Mesodermal cell (in vitro differentiated cells): ENCODE data around the gene CMIP.
A peak's percentile ranks its signal among the peaks of the same experiment; 100 is the strongest.

Source experiments
- H3K27ac ChIP-seq: 2 replicates; pipeline ENCODE4 v1.7.0; 2013; ENCODE audit warnings: mild to moderate bottlenecking, low read depth, low read length, moderate library complexity; ENCODE audit not compliant: severe bottlenecking
- H3K36me3 ChIP-seq: 2 replicates; pipeline ENCODE4 v1.7.1; 2013; ENCODE audit warnings: mild to moderate bottlenecking, low read length, moderate library complexity; ENCODE audit not compliant: control insufficient read depth, insufficient read depth
- H3K4me1 ChIP-seq: one replicate; pipeline ENCODE4 v1.7.1; 2013; ENCODE audit warnings: mild to moderate bottlenecking, low read length; ENCODE audit not compliant: insufficient read depth, control insufficient read depth, poor library complexity, severe bottlenecking
- H3K4me3 ChIP-seq: 2 replicates; pipeline ENCODE4 v1.7.0; 2013; ENCODE audit warnings: low read length, control low read depth, mild to moderate bottlenecking; ENCODE audit not compliant: insufficient read depth, poor library complexity, severe bottlenecking; ENCODE audit errors: extremely low read depth
- H3K9me3 ChIP-seq: 2 replicates; pipeline ENCODE4 v1.7.1; 2013; ENCODE audit warnings: mild to moderate bottlenecking, low read length, moderate library complexity; ENCODE audit not compliant: control insufficient read depth
- WGBS, 2 experiments: methylation state at CpG; one replicate each; pipeline ENCODE4 v1.1.5; 2013; ENCODE audit warnings: missing lambda C conversion rate in 2 of 2; ENCODE audit not compliant: insufficient coverage in 2 of 2; 5-methylcytosine and 5-hydroxymethylcytosine counted together

Gene CMIP

GRCh38 chr16:81499576-81500380 is 55.2 kb downstream of the CMIP start:
- Histone ChIP-seq H3K36me3 (peaks cover 6% of the 10 kb centered on the region), H3K4me3 (no peak overlapping the region), H3K27ac (no peak overlapping the region), H3K9me3 (no peaks in the 10 kb centered on the region), H3K4me1 (peaks cover 22% of the 10 kb centered on the region)
- WGBS, 2 experiments, result 86 to 93% methylated on average over 17 of the region's 20 CpGs

GRCh38 chr16:81500833-81501521 is 56.4 kb downstream of the CMIP start:
- H3K27ac ChIP-seq, result no peak overlapping the region
- H3K9me3 ChIP-seq, result no peaks in the 10 kb centered on the region
- peaks cover 6% of the 10 kb centered on the region for H3K36me3 ChIP-seq
- H3K4me1 ChIP-seq, result peaks cover 12% of the 10 kb centered on the region
- WGBS, 2 experiments, result 95 to 99% methylated on average over 14 to 15 of the region's 17 CpGs
- no peak overlapping the region for H3K4me3 ChIP-seq

DNA sequence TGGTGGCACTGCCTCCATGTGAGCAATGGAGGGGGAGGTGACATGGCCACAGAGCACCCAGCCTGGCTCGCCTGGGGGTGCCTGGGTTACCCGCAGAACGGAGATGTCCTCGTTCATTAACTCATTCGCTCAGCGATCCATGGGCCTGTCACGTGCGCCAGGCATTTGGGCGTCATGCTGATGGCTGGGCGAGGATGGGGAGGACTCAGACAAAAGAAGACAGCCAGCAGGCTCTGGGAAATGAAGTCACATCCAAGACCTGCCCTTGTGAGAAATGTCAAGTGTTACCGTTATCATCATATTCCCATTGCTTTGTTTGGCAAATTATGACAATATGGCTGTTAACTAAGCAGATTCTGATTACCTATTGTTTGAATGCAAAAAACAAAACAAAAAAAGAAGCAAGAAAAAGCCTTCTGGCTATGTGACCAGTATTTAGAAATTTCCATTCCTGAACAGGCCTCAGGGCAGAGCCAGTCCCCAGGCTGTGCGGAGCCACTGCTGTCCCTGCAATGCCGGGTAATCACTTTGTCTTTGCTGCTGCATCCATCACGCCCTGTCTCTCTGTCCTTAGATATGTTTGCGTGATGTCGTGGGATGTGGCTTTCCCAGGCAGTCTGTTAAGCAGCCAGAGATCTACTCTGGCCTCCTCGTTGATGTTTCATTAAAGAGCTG is 57.9 kb downstream of the CMIP start:
- peak overlapping the region; percentile 0 for H3K27ac ChIP-seq
- no peaks in the 10 kb centered on the region for H3K9me3 ChIP-seq
- H3K4me1 ChIP-seq, result peaks cover 12% of the 10 kb centered on the region
- H3K36me3 ChIP-seq, result peaks cover 6% of the 10 kb centered on the region
- no peak overlapping the region for H3K4me3 ChIP-seq
- WGBS, 2 experiments, result 94 to 95% methylated on average over 16 of the region's 17 CpGs

GRCh38 chr16:81505011-81505661 is 60.5 kb downstream of the CMIP start:
- no peak overlapping the region for H3K27ac ChIP-seq
- no peak overlapping the region for H3K4me3 ChIP-seq
- WGBS, 2 experiments, result 85 to 89% methylated on average over 7 to 12 of the region's 13 CpGs
- peaks cover 4% of the 10 kb centered on the region for H3K4me1 ChIP-seq
- H3K9me3 ChIP-seq, result peaks cover 2% of the 10 kb centered on the region
- peaks cover 7% of the 10 kb centered on the region for H3K36me3 ChIP-seq

DNA sequence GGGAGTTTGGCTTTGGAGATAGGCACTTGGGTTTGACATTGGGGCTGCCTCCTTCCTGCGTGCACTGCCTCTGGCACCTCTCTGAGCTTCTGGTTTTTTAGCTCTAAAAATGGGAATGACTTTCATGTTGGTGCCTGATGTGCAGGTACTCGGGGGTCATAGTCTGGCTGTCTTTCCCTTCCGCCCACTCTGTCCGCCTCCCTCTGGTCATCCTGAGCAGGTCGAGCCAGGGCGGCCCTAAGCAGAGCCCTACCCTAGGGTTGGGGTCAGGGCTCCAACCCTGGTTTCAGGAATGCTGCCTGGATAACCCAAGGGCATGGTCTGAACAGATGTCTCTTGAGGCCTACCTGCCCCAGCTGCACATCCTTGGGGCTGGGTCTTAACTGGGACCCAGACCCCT is 64.8 kb downstream of the CMIP start:
- peaks cover 13% of the 10 kb centered on the region for H3K36me3 ChIP-seq
- peaks cover 20% of the 10 kb centered on the region for H3K4me1 ChIP-seq
- peaks cover 11% of the 10 kb centered on the region for H3K9me3 ChIP-seq
- WGBS, 2 experiments, result 94 to 97% methylated on average over 6 of the region's 6 CpGs
- H3K27ac ChIP-seq, result no peak overlapping the region
- no peak overlapping the region for H3K4me3 ChIP-seq

GRCh38 chr16:81510016-81510415 is 65.4 kb downstream of the CMIP start:
- Histone ChIP-seq H3K36me3 (peaks cover 13% of the 10 kb centered on the region), H3K27ac (no peak overlapping the region), H3K4me1 (peaks cover 21% of the 10 kb centered on the region), H3K9me3 (peaks cover 11% of the 10 kb centered on the region), H3K4me3 (no peak overlapping the region)
- 90 to 92% methylated on average over 6 to 8 of the region's 10 CpGs for WGBS, 2 experiments

DNA sequence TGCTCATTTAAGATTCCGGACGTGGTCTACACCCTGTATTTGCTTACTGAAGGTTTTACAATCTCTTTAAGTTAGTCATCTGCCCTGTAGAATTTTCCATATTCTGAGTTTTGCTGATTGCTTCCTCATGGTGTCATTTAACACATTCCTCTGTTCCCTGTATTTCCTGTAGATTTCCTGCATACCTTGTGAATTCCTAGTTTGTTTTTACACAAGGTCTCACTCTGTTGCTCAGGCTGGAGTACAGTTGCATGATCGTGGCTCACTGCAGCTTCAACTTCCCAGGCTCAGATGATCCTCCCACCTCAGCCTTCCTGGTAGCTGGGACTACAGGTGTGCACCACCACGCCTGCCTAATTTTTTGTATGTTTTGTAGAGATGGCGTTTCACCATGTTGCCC is 66.8 kb downstream of the CMIP start:
- WGBS, 2 experiments, result 92 to 100% methylated on average over 1 to 4 of the region's 5 CpGs
- peaks cover 22% of the 10 kb centered on the region for H3K36me3 ChIP-seq
- peaks cover 11% of the 10 kb centered on the region for H3K9me3 ChIP-seq
- H3K27ac ChIP-seq, result peak overlapping the region; percentile 37
- H3K4me1 ChIP-seq, result peaks cover 21% of the 10 kb centered on the region
- no peak overlapping the region for H3K4me3 ChIP-seq

- Histone ChIP-seq H3K9me3 (peaks cover 11% of the 10 kb centered on the region), H3K4me3 (no peak overlapping the region), H3K4me1 (peaks cover 28% of the 10 kb centered on the region), H3K27ac (peak overlapping the region; percentile 83), H3K36me3 (peaks cover 42% of the 10 kb centered on the region)
- 54 to 57% methylated on average over 16 to 21 of the region's 21 CpGs for WGBS, 2 experiments
Measured at GRCh38 chr16:81513204-81514040, 68.8 kb downstream of the CMIP start.

- Histone ChIP-seq H3K36me3 (peaks cover 42% of the 10 kb centered on the region), H3K4me1 (peaks cover 30% of the 10 kb centered on the region), H3K27ac (peak overlapping the region; percentile 83), H3K9me3 (peaks cover 11% of the 10 kb centered on the region), H3K4me3 (no peak overlapping the region)
- WGBS, 2 experiments, result 90 to 97% methylated on average over 4 of the region's 7 CpGs
Measured at GRCh38 chr16:81514041-81514559, 69.5 kb downstream of the CMIP start.
